IgD-negative memory B cell (primary cell): ENCODE results near the gene DNLZ. TPM values are rescaled to one million over a fixed set of nuclear protein-coding genes. Genes with fewer than 3 reads are reported as not detected.

Source experiments
- H3K27ac Mint-ChIP-seq, 3 donors: one replicate each; pipeline ENCODE4 v1.8.0; 2020 to 2022; ENCODE audit warnings: mild to moderate bottlenecking in 3 of 3, mixed read lengths in 3 of 3, moderate library complexity in 1 of 3
- H3K27me3 Mint-ChIP-seq: one replicate; pipeline ENCODE4 v1.8.0; 2021; ENCODE audit warnings: mixed read lengths
- H3K36me3 Mint-ChIP-seq: one replicate; pipeline ENCODE4 v1.8.0; 2020; ENCODE audit warnings: mild to moderate bottlenecking, mixed read lengths
- H3K4me1 Mint-ChIP-seq, 3 donors: one replicate each; pipeline ENCODE4 v1.8.0; 2020 to 2022; ENCODE audit warnings: mixed read lengths in 3 of 3, mild to moderate bottlenecking in 1 of 3
- H3K4me3 Mint-ChIP-seq, 4 donors: one replicate each; pipeline ENCODE4 v1.8.0; 2020 to 2022; ENCODE audit warnings: mild to moderate bottlenecking in 4 of 4, mixed read lengths in 4 of 4, moderate library complexity in 3 of 4
- H3K9me3 Mint-ChIP-seq, 3 donors: one replicate each; pipeline ENCODE4 v1.8.0; 2020 to 2021; ENCODE audit warnings: mixed read lengths in 3 of 3, mild to moderate bottlenecking in 1 of 3
- polyA plus RNA-seq: library from polyadenylated mRNA; unstranded; fragments of 300-500 nt; fragmentation: Illumina TruSeq; gene quantifications from one replicate; pipeline ENCODE4 v1.2.3, GENCODE V29; 2021

The DNLZ gene
- polyA plus RNA-seq, 1 donor from 2014 or later: 78.0 TPM

DNA sequence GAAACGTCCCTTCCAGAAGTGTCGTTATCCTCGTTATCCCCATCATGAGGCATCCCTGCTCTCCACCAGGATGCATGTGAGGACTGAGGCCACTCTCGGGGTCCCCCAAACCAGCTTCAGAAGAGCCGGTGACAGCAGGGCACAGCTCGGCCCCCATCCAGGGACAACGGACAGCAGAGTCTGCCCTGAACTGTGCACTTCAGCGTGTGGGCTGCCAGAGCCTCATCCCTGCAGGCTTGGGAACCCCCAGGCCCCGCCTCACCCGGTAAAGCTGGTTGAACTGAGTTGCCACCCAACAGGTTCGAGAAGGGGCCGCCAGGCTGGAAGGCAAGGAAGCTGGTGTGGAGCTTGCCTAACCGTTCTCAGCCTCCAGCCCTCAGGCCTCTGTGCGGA lies 10.6 kb upstream of the DNLZ start:
- Mint-ChIP-seq H3K27ac (no peak overlapping the region), H3K4me3 (no peak overlapping the region), H3K4me1 (no peaks in the 10 kb centered on the region), H3K27me3 (no peaks in the 10 kb centered on the region), H3K9me3 (no peaks in the 10 kb centered on the region), H3K36me3 (peaks cover 2% of the 10 kb centered on the region)

DNA sequence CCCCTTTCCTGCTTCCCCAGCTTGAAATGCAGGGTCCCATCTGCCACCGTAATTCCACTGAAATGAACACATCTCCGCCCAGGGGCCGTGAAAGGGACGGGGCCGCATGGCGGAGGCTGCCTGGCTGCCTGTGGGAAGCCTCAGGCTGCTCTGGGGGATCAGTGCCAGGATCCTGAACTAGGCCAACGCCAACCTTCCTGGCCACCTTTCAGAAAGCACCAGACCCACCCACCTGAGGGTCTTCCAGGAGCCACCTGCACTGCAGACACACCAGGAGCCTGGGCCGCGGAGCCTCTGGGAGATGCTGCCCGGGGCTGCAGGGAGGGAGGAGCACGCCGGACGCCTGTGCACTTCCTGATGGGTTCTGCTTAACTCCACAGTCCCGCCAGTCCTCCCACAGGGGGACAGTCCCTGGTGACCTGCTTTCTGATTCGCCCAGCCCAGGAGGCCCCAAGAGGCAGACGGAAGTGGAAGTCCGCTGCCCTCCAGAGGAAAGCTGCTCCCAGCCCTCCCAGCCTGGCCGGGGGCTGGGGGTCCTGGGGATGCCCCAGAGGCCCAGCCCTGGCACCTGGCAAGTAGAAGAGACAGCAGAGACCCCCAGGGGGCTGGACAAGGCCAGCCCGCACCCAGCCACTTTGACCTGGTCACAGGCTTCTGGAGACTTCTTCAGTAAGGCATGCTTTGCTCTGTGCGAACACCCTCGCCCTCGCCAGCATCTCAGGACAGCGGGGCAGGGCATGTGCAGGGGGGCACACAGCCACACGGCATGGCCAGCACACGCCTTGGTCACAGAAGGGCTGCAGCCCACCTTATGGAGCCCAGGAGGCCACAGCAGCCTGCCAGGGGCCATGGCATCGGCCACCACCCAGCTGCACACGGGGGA lies 10.0 kb upstream of the DNLZ start, which contains the start of gene CARD9:
Gene CARD9, minus strand, starts transcription at position 370 of the 883 bp plus-strand sequence. CDS start 1,591 bp downstream, outside the sequence.
- Mint-ChIP-seq H3K4me1 (no peaks in the 10 kb centered on the region), H3K4me3 (peak within 1 kb of the TSS in 1 of 4 donors; percentile 5), H3K27ac (no peak within 1 kb of the TSS)

DNA sequence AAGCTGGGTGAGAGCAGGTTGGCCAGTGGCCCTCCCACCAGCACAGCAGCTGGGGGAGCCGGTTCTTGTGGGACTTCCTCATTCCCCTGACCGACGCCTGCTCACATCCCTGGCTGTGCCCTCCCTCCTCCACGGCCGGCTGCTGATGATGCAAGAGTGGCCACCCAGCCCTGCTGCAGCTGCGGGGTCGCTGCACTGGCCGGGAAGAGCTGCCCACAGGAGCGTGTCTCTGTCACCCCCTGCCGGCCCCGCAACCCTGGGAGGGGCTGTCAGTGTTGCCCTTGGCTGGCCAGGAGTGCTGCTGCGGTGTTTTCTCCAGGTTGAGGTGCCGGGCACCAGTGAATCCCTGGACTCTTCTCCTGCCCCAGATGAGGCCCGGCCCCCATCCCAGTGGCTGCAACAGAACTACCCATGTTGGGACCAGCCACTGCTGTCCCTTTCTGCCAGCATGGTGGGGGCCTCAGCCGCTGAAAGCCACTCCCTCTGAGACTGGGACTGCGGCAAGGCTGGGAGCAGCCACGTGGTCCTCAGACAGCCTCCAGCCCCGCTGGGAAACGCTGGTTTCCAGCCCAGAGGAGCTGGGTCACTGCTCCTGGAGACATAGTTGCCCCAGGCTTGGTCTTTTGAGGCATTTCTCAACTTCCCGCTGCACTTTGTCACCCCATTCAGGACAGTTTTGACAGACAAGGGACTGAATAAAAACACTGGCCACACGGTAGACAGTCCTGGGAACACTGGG lies 9.2 kb upstream of the DNLZ start:
- no peak overlapping the region for H3K27ac Mint-ChIP-seq
- H3K4me1 Mint-ChIP-seq: no peaks in the 10 kb centered on the region

More for the DNA sequence above, 10.0 kb upstream of the DNLZ start, which contains the start of gene CARD9:
- H3K9me3 Mint-ChIP-seq: no peaks in the 10 kb centered on the region
- H3K36me3 Mint-ChIP-seq: peaks cover 2% of the 10 kb centered on the region
- no peaks in the 10 kb centered on the region for H3K27me3 Mint-ChIP-seq

DNA sequence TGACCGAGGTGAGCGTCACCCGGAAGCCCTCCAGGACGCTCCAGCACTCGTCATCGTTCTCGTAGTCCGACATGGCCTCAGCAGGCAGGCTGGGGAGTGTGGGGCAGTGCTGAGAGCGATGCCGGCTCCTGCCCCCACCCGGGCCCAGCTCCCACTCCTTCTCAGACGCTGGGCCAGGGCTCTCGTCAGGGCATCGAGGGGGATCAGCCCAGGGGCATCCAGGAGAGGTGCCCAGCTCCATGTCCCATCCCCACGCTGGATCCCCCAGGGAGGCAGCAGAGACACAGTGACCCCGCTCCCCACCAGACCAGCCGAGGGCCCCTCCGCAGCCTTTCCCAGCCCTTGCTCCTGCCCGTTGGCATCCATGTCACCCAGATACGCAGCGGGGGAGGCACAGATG lies 8.5 kb upstream of the DNLZ start:
- Mint-ChIP-seq H3K4me3 (no peak overlapping the region), H3K4me1 (no peaks in the 10 kb centered on the region), H3K27ac (no peak overlapping the region), H3K27me3 (no peaks in the 10 kb centered on the region), H3K9me3 (no peaks in the 10 kb centered on the region), H3K36me3 (peaks cover 2% of the 10 kb centered on the region)

More for the DNA sequence above, 9.2 kb upstream of the DNLZ start:
- Mint-ChIP-seq H3K36me3 (peaks cover 2% of the 10 kb centered on the region), H3K9me3 (no peaks in the 10 kb centered on the region), H3K4me3 (peak overlapping the region in 1 of 4 donors; percentile 5), H3K27me3 (no peaks in the 10 kb centered on the region)

DNA sequence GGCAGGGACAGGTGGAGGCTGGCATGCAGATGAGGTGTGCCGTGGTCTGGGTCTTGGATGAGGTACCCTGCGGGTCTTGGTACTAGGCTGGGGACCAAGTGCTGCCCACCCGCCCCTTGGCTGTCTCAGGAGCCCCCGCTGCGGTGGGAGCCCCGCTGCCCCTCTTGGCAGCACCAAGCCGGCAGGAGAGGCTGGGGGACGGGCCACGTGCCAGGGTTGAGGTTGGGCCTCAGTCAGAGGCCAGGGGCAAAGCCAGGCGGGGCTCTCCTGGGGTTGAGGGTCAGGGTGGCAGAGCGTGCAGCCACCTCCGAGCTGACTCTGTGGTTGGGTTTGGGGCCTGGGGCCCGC lies 8.0 kb upstream of the DNLZ start:
- no peaks in the 10 kb centered on the region for H3K9me3 Mint-ChIP-seq
- H3K4me1 Mint-ChIP-seq: no peaks in the 10 kb centered on the region
- H3K27me3 Mint-ChIP-seq: no peaks in the 10 kb centered on the region
- no peak overlapping the region for H3K4me3 Mint-ChIP-seq
- H3K27ac Mint-ChIP-seq: no peak overlapping the region
- peaks cover 2% of the 10 kb centered on the region for H3K36me3 Mint-ChIP-seq

DNA sequence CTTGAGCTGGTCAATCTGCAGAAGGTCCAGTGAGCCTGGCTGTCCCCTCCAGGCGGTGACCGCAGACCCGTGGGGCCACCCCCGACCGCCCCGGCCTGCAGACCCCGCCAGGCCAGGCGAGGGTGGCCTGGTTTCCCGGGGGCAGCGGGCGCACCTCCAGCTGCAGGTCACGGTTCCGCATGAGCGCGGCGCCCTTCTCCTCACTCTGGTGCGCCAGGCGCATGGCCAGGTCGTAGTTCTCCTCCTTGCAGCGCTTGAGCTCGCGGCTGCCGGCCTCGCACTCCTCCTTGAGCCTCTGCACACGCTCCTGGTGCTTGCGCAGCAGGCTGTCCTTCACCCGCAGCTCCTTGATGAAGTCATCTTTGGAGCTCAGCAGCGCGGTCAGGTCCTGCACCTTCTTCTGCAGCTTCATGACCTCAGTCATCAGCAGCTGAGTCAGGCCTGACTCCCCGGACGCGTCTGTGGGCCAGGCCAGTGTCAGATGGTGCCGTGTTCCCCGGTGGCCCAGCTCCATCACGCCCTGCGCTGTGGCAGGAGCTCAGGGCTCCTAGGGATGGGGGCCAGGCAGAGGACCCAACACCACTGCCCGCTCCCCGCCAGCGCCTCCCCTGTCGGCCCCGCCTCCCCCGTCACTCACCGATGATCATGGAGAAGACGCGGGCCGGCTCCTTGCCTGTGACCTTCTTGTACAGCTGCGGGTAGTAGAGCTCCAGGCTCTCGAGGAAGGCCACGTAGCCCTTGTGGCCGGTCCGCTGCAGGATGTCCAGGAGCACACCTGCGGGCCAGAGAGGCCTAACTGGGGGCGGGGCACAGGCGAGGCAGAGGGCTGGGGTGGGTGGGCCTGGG lies 7.4 kb upstream of the DNLZ start:
- Mint-ChIP-seq H3K36me3 (peaks cover 2% of the 10 kb centered on the region), H3K4me3 (no peak overlapping the region), H3K9me3 (no peaks in the 10 kb centered on the region), H3K27ac (no peak overlapping the region), H3K4me1 (peaks cover 0 to 1% (median 0%) of the 10 kb centered on the region in 3 donors), H3K27me3 (no peaks in the 10 kb centered on the region)

DNA sequence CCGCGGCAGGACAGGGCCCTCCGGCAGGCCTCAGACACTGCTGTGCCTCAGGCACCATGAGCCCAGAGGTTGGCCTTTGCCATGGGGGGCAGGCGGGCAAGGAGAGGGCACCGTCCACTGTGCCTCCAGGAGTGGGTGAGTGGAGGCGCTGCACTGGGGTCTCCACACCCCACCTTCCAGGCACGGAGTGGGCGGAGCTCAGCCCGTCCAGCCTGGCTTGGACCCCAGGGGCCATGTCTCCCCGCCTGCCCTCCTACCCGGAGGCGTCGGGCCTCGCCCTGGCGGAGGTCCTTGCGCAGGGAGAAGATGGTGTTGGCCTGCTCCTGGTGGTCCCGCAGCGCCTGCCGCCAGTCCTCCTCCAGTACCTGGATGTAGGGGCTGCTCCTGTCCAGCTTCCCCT lies 6.5 kb upstream of the DNLZ start:
- Mint-ChIP-seq H3K4me3 (no peak overlapping the region), H3K36me3 (peaks cover 2% of the 10 kb centered on the region), H3K4me1 (peaks cover 0 to 1% (median 0%) of the 10 kb centered on the region in 3 donors), H3K27ac (no peak overlapping the region), H3K27me3 (no peaks in the 10 kb centered on the region), H3K9me3 (no peaks in the 10 kb centered on the region)

DNA sequence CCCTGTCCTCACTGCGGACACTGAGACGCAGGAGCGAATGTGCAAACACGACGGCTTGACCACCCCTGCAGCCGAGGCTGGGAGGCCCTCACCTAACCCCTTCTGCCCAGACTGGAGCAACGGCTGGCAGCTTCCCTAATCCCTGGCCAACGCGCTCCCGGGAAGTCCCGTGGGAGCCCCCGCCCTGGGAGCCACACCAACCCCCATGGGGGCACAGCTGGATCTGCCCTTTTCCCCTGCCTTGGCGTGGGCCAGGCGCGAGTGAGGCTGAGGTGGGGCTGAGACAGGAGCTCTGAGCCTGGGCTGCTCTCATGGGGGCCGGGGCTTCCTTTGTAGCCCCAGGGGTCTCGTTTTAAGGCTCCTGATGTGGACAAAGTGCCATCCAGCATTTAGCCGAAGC lies 4.6 kb upstream of the DNLZ start:
- Mint-ChIP-seq H3K4me3 (no peak overlapping the region), H3K27ac (no peak overlapping the region), H3K36me3 (no peaks in the 10 kb centered on the region), H3K9me3 (no peaks in the 10 kb centered on the region), H3K27me3 (no peaks in the 10 kb centered on the region), H3K4me1 (peaks cover 0 to 2% (median 1%) of the 10 kb centered on the region in 3 donors)

DNA sequence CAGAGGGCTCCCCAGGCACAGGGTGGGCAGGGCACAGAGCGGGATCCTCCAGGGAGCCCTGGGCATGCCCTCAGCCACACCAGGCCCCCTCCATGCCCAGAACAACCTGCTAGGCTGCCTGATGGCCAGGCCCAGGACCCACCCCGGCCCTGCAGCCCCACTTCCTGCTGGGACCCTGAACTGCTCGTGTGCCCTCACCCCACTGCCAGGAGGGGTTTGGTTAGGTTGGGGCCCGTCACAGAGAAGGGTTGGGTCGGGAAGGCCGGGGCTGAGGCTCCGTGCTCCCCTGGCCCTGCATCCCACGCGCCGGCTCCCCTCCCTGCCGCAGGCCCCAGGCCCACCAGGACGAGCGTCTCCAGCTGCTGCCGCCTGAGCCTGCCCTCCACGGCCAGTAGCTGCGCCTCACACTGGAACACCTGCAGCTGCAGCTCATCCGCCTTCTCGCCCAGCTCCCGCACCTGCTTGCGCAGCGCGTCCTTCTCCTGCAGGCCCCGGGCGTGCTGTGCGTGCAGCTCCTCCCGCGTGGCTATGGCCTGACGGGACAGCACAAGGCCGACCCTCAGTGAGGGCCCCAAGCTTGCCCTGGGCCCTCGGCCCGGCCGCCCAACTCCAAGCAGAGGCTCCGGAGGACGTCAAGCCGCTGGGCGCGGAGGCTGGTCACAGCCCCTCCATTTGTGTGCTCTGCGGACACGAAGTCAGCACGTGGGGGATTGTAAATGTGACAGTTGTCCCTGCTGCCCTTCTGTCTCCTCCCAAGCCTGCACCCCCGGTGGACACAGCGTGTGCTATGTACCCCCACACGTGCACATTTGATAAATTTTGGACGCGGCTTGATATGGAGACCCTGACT lies 4.0 kb upstream of the DNLZ start:
- Mint-ChIP-seq H3K36me3 (no peaks in the 10 kb centered on the region), H3K9me3 (no peaks in the 10 kb centered on the region), H3K4me3 (no peak overlapping the region), H3K27me3 (no peaks in the 10 kb centered on the region), H3K27ac (no peak overlapping the region), H3K4me1 (peaks cover 0 to 3% (median 1%) of the 10 kb centered on the region in 3 donors)

DNA sequence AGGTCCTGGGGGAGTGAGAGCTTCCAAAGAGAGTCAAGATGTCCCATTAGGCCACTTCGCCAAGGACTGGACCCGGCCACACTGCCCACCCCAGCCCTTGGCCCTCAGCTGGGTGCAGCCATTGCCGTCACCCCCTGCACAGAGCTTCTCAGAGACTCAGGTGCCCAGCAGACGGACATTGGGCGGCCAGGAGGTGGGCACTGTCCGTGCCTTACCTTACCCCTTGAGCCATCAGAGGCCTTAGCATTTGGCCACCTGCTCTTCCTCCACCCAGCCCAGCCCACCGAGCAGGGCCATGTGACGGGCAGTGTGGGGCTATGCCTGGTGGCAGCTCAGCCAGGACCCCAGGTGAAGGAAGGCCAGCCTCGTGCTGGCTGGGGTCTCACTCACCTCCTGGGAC lies 3.3 kb upstream of the DNLZ start:
- no peaks in the 10 kb centered on the region for H3K9me3 Mint-ChIP-seq
- H3K27ac Mint-ChIP-seq: no peak overlapping the region

DNA sequence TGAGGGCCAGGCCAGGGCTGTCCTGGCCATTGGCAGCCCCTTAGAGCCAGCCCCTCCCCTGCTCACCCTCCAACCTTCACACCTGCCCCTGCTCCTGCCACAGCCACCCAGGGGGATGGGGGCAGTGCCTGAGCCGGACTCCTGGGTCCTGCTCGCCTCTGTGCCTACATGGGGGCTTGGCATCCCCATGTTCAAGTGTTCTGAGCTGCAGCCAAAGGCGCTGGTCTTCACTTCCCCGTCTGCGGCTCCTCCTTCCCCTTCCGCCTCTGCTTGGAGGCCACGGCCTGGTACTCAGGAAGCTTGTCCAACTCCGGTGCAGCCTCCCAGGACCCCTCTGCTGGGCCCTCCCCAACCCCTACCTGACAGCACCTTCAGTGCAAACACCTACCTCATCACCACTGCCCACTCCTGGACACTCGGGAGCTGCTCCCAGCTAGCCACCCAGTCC lies 2.3 kb upstream of the DNLZ start:
- no peaks in the 10 kb centered on the region for H3K27me3 Mint-ChIP-seq
- H3K4me3 Mint-ChIP-seq: peak overlapping the region in 1 of 4 donors; percentile 26
- H3K9me3 Mint-ChIP-seq: no peaks in the 10 kb centered on the region
- H3K36me3 Mint-ChIP-seq: no peaks in the 10 kb centered on the region
- H3K4me1 Mint-ChIP-seq: peaks cover 0 to 3% (median 1%) of the 10 kb centered on the region in 3 donors
- peak overlapping the region in 2 of 3 donors; percentile 19 to 35 for H3K27ac Mint-ChIP-seq

More for the DNA sequence above, 3.3 kb upstream of the DNLZ start:
- no peaks in the 10 kb centered on the region for H3K27me3 Mint-ChIP-seq
- H3K36me3 Mint-ChIP-seq: no peaks in the 10 kb centered on the region
- H3K4me3 Mint-ChIP-seq: no peak overlapping the region
- H3K4me1 Mint-ChIP-seq: peaks cover 0 to 3% (median 1%) of the 10 kb centered on the region in 3 donors

DNA sequence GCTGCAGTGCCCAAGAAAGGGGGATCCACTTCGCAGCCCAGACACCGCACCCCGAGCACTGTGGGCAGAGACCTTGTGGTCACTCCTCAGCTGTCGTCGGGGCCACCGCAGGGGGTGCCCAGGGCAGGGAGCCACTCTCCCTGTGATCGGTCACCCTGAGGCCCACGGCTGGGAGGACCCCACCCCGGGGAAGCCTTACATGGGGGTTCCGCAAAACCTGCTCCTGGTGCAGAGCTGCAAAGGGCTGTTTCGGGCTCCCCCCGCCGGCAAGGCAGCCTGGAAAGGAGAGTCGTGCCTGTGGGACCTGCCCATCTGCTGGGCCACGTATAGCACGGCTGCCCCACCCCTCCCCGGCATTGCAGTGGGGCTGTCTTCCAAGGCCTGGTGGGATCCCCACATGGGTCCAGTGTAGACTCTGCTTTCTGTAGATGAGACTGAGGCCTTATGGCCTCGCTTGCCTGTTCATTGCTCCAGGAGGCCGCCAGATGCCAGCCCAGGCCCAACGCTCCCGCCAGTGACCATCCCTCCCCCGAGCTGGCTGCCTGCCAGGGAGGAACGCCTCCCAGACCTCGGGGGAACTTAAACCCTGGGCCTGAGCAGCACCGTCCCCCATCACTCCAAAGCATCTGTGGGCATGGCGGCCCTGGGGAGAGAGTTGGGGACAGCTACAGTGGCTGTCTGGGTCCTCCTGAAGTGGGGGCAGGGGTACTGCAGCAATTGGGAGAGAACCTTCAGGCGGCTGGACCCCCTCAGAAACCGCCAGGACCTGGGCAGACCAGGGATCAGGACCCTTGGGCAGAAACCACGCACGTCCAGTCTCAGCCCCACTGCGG lies 1.6 kb upstream of the DNLZ start:
- Mint-ChIP-seq H3K9me3 (no peaks in the 10 kb centered on the region), H3K4me3 (no peak overlapping the region)

More for the DNA sequence above, 1.6 kb upstream of the DNLZ start:
- peak overlapping the region in 2 of 3 donors; percentile 19 to 35 for H3K27ac Mint-ChIP-seq
- no peaks in the 10 kb centered on the region for H3K36me3 Mint-ChIP-seq
- peaks cover 0 to 3% (median 1%) of the 10 kb centered on the region in 3 donors for H3K4me1 Mint-ChIP-seq
- H3K27me3 Mint-ChIP-seq: no peaks in the 10 kb centered on the region
